Fibroblast of villous mesenchyme (primary cell): ENCODE measurements around the gene SLMAP. TPM values are rescaled to one million over a fixed set of nuclear protein-coding genes. Genes with fewer than 3 reads are reported as not detected.

Experiments
- DNase-seq: peaks from one replicate; pipeline ENCODE4 v3.0.0-alpha.2; 2010; ENCODE audit warnings: low read depth
- H3K4me3 ChIP-seq: 2 replicates; pipeline ENCODE4 v1.5.1; 2011; ENCODE audit warnings: low read depth, mild to moderate bottlenecking, low read length
- CTCF ChIP-seq: IDR thresholded peaks from 2 replicates; pipeline ENCODE4 v1.5.1; 2012; ENCODE audit warnings: low read depth, mild to moderate bottlenecking, low read length; ENCODE audit not compliant: insufficient read depth
- total RNA-seq: library from RNA; depleted of rRNA; stranded (reverse); fragments of >200 nt; gene quantifications from 2 replicates; pipeline ENCODE4 v1.2.3, GENCODE V29; 2012

SLMAP gene
- total RNA-seq, 1 donor, result 77.3 TPM

GRCh38 chr3:57939775-57940174, 183.7 kb downstream of the SLMAP start:
- TF ChIP-seq CTCF, result no peak
- DNase-seq, result peak; percentile 43

GRCh38 chr3:57942388-57942787, 186.3 kb downstream of the SLMAP start:
- no peak for TF ChIP-seq CTCF
- DNase-seq, result peak; percentile 91

More at GRCh38 chr3:57939775-57940174, 183.7 kb downstream of the SLMAP start:
- no peak overlapping the region for H3K4me3 ChIP-seq

GRCh38 chr3:57942872-57943283, 186.8 kb downstream of the SLMAP start:
- no peak for TF ChIP-seq CTCF
- H3K4me3 ChIP-seq, result no peak overlapping the region
- DNase-seq, result peak; percentile 45

More at GRCh38 chr3:57942388-57942787, 186.3 kb downstream of the SLMAP start:
- no peak overlapping the region for H3K4me3 ChIP-seq

GRCh38 chr3:57943525-57944495, 187.7 kb downstream of the SLMAP start:
- DNase-seq, result peak; percentile 86
- H3K4me3 ChIP-seq, result no peak overlapping the region
- TF ChIP-seq CTCF, result no peak

GRCh38 chr3:57946970-57947381, 190.9 kb downstream of the SLMAP start:
- H3K4me3 ChIP-seq, result no peak overlapping the region
- DNase-seq, result peak; percentile 58
- no peak for TF ChIP-seq CTCF

- H3K4me3 ChIP-seq, result no peak overlapping the region
These were observed 192.1 kb downstream of the SLMAP start for GRCh38 chr3:57948080-57948671.

More at GRCh38 chr3:57948080-57948671, 192.1 kb downstream of the SLMAP start:
- TF ChIP-seq CTCF, result no peak
- DNase-seq, result no peak
